Peyer's patch (tissue), 4 donors: ENCODE measurements around the gene OS9.

Experiments used
- CTCF ChIP-seq, 6 experiments: fragments of 450-650 bp in 4 of 6; fragments of 200-600 bp in 2 of 6; sonication (generic) in 1 of 6; IDR thresholded peaks; one replicate each; pipeline ENCODE4 v1.5.1; 2017 to 2019; ENCODE audit warnings: antibody characterized with exemption in 6 of 6, mild to moderate bottlenecking in 3 of 6, moderate library complexity in 1 of 6
- POLR2A ChIP-seq, 2 donors: fragments of 450-650 bp; IDR thresholded peaks; one replicate each; pipeline ENCODE4 v1.5.1; 2017; ENCODE audit warnings: antibody characterized with exemption in 2 of 2, mild to moderate bottlenecking in 2 of 2, moderate library complexity in 2 of 2

GRCh38 chr12:57737467-57738460 lies 43.8 kb downstream of the OS9 start:
- TF ChIP-seq CTCF (IDR thresholded peaks at IDR 0.05) (no peak), POLR2A (IDR thresholded peaks at IDR 0.05) (no peak)
